OCI-LY3 (cell line): ENCODE data around the gene RHNO1.

Source experiments
- CTCF ChIP-seq: fragments of 200-600, 300-600 bp; sonication (generic); IDR thresholded peaks from 2 replicates; pipeline ENCODE4 v1.5.1; 2014; ENCODE audit warnings: antibody characterized with exemption, low read length, low read depth
- EZH2phosphoT487 ChIP-seq: fragments of 200-600 bp; shearing (Covaris generic); IDR thresholded peaks from 2 replicates; pipeline ENCODE4 v1.6.1; 2018; ENCODE audit warnings: antibody characterized with exemption, mixed run types, low read depth

- TF ChIP-seq CTCF (no peak), EZH2phosphoT487 (no peak)
Measured at GRCh38 chr12:2902272-2902880, 25.4 kb downstream of the RHNO1 start.
